ENCODE measurements around the gene MYO1F.
"Not testable (repeated sequence)": the region's sequence is repeated elsewhere in the genome, so short reads cannot be mapped to it uniquely, and the experiment has no call there.

Gene MYO1F

DNA sequence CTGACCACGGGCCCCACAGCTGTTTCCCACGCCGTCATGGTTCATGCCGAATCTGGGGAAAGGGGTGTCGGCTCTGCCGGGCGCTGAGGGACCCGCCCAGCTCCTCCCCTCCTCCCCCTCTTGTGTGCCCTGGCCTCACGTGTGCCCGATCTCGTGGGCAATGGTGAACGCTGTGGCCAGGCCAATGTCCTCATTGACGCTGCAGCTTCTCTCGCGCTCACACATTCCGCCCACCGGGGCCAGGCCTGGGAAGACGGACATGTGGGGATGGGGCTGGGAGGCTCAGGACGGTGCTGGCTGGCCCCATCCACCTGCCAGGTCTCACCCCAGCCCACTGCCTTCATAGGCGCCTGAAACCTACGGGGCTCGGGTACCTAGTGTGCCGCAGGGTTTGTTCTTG is 18.9 kb upstream of the MYO1F start:
- no peak for DNase-seq

DNA sequence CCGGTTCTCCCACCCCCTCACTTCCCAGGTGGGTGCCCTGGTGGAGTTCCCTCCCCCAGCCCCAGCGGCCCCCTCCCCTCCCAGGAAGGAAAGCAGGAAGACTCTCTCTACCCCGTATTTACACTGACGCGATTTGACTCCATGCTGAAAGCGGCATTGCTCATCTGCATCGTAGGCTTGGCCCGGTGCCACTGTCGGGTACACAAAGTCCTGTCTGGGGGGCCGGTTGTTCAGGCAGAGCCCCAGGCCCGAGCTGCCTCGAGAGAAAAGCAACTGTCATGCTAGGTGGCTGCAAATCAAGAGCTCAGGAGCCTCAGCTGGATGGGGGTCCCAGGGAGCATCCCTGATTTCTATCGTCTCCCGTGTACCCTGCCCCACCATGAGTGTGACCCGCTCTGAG is 18.4 kb upstream of the MYO1F start:
- DNase-seq, result no peak

DNA sequence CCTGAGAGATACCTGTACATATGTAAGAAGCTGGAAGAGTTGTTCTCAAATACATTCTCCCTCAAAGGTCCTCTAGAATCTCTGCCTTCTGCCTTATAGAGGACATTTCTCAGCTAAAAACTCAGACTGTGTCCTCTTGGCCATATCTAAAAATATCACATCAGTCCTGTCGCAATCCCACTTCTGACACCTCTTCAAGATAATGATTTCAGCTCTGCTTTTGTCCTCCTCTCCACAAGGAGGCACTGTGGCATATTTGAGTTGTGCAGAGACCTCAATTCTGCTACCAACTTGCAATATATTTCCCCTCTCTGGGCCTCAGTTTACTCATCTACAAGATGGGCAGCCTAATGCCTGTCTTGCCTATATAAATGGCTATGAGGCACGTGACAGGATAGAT is 16.7 kb upstream of the MYO1F start:
- DNase-seq, result no peak

DNA sequence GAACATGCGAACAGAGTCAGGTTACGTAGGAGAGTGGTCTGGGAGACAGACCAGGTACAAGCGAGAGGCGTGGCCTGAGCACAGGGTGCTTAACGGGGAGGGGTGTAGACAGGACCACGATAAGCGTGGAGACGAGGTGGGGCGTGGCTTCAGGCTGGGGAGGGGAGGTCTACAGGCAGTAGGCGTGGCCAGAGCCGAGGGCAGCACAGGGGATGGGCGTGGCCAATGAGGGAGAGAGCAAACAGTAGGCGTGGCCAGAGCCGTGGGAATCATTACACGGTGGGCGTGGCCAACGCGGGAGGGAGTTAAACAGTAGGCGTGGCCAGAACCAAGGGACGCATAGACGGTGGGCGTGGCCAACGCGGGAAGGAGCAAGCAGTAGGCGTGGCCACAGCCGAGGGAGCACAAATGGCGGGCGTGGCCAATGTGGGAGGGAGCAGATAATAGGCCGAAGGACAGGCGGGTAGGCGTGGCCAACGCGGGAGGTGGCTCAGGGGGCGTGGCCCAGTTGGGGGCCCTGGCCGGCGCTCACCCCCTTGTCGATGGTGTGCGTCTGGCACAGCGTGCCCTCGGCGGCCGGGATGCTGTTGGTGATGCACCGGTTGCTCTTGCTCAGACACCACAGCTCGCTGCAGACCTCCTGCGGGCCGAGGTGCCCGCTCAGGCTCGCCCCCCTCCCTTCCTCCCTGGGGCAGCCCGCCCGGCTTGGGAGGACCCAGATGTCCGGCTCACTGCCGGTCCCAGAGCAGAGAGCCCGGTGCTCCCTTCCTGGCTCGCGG is 15.2 kb upstream of the MYO1F start:
- DNase-seq, result peak; percentile 97

DNA sequence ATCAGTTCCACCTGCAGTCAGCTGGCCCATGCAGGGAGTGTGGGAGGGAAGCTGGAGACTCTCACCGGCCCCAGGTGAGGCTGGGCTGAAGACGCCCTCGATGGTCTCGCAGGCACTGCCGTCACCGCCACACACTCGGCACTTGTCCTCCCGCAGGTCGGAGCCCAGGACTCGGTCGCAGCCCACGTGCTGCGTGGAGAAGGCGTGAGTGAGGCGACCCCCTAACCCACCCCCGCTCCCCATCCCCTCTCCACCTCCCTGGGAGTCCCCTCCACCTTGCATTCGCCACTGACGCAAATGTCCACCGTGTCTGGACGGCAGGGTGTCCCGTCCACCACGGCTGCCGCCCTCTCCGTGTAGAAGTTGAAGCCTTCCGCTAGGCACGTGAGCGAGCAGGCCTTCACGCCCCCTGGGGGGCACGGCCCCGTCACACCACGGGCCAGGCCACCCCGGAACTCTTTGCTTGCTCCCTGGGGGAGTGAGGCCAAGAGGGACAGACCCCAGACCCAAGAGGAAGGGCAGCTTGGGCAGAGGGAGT is 12.0 kb upstream of the MYO1F start:
- no peak for DNase-seq

DNA sequence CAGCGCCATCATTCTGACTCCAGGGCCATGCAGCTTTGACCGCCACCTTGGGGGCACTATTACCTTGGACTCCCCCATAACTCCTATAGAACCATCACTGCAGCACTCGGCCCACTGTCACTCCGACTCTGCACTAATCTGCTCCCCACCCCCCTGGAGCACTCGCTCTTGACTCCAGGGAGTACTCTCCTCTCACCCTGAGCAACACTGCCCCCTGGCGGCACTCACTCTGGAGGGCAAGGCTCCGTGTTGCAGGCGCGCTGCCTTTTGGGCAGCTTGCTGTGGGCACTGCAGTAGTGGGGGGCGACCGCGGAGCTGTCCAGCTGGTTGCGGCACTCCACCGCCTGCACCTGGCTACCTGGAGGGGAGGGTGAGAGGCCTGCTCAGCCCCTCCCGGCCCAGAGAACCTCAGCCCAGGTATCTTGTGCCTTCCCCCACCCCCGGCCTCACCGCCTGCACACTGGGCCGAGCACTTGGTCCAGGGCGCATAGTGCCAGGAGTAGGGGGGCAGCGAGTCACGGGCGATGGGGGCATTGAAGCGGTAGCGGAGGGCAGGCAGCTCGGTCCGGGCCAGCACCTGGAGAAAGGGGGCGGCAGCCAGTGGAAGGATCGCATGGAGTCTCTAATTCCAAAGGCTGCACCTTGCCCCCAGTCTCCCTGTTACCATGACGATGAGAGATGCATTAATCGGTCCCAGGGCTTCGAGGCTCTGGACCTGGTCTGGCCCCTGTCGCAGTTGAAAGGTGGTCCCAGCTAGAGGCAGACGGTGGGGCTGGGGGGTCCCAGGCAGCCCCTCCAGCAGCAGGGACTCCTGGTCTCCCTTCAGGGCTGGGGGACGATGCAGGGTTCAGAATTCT is 8.9 kb upstream of the MYO1F start:
- peak; percentile 64 for DNase-seq

DNA sequence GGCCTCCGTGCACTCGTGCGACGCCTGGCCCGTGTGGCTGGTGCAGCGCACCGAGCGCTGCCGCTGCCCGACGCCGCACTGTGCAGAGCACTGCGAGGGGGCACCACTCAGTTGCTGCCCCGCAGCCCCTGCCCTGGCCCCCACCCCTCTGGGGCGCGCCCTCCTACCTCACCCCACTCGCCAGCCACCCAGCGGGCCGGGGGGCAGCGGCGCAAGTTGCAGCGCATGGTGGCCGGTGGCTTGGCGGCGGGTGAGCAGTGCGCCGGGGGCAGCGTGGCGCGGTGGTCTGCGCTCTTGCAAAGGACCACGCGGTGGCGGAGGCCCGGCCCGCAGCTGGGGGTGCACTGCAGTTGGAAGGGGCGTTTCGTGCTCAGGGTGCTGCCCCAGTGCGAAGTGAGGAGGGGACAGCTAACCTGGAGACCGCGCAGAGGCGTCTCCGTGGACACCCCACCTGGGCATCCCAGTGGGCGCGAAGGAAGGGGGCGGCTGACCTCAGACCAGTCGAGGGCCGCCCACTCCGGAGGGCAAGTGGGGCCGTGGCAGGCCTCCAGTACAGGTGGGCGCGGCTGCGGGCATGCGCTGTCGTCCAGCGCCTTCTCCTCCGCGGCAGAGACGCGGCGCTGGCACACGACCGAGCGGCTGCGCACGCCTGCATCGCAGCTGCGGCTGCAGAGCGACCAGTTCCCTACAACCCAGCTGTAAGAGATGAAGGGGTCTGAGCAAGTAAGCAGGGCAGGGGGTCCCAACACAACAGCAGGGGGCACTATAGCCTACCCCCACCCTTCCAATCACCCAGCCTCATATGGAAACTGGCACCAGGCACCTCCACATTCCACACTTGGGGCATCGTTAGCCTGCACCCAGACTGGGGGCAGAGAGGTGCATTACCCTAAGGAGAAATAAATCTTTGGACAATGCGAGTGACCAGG is 8.0 kb upstream of the MYO1F start:
- no peak for DNase-seq

DNA sequence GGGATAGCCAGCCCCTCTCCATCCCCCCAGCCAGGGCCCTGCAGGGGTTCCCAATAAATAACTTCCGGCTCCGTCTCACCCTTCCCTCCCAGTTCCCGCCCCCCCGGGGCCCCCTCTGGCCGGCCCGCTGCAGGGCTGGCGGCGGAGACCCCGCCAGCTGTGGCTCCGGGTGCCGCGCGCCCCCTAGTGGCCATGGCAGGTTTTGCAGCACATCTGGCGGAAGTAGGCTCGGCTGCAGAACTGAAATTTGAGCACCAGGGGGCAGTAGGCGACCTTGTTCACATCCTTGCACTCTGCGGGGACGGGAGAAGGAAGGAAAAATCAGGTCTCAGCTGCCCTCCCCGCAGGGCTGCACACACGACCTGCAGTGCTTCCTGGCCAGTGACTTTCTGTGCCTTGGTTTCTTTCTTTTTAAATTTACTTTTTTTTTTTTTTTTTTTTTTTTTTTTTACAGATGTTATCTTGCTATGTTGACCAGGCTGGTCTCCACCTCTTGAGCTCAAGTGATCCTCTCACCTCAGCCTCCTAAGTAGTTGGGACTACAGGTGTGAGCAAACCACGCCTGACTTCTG is 3.6 kb upstream of the MYO1F start:
- DNase-seq, result peak; percentile 79

DNA sequence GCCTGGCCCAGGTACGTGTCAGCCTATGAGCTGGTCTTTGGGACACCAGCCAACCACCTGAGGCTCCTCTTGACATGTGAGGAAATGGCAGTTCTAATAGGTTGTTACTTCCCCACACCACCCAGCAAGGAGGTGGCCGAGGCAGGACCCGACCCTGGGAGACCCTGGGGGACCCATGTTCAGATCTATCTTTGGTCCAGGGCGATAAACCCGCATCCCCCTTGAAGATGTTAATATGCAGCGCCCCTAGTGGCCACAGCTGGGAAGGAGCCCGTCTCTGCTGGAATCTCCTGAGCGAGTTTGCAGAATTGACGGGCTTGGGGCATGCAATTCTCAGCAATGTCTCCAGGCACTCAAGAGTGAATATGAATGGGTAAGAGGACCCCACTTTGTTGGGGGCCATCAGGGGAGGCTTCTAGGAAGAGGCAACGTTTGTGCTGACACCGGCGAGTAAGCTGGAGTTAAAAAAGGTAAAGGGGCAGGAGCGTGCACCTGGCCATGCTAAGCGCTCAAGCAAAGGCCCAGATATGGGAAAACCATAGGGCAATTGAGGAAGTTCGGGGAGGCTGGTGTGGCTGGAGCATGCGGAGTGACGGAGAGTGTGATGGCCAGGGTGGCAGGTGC is 1.5 kb upstream of the MYO1F start:
- DNase-seq, result peak; percentile 76

DNA sequence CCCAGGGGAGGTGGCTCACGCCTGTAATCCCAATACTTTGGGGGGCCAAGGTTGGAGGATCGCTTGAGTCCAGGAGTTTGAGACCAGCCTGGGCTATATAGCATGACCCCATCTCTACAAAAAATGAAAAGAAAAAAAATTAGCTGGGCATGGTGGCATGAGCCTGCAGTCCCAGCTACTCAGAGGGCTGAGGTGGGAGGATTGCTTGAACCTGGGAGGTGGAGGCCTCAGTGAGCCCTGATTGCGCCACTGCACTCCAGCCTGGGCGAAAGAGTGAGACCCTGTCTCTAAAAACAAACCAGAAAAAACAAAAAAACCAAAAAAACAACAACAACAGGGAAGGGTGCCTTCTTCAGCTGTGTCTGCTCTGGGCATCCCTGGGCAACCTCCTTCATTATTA is 499 bp upstream of the MYO1F start:
- no peak for DNase-seq

DNA sequence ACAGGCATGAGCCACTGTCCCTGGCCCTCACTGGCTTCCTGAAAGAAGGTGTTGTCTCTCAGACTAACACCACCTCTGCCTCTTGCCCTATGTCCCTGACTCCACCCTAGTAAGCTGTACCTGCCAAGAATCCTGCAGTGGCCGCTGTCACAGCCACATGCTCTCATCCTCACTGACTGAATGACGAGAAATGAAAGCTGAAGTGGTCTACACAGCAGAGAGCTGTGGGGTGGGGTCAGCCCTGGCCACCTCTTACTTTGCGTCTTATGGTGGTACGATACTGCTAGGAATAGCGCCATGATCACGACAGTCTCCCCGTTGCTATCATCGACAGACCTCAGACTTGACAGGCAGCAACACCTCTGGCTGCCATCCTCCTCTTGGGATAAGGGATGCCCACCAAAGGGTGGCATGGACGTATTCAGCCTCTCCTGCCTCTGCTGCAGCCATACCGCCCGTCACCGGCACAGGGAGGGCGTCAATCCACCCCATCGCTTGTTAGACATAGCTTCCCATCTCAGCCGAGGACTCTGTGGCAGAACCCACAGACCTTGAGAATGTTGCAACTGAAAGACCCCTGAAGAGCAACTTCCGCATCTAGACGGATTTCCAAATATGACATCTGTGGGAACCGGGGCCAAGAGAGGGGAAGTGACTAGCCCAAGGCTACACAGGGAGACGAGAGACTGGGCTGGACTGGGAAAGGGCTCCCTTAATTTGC is 809 bp downstream of the MYO1F start:
- peak; percentile 29 for DNase-seq

DNA sequence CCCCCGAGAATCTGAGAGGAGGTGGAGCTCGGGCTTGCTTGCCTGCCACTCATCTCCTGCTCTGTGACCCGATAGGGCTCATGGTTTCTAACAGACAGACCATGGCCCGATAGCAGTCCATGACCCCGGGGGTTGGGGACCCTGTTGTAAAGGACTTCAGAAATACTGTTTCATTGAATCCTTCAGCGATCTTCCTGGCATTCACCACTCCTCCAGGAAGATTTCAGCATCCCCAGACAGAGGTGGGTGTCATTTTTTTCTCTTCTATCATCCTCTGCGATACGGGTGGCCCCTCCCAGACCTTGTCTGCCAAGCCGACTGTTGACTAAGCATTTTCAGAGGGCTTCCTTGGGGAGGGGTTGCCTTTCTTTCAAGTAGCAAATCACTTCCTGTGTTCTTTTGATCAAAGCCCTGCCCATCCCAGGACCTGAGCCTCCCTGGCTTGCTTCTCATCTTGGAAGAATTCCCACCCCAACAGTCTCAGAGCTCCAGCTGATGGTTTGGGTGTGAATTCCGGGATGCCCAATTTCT is 1.7 kb downstream of the MYO1F start:
- peak; percentile 61 for DNase-seq

DNA sequence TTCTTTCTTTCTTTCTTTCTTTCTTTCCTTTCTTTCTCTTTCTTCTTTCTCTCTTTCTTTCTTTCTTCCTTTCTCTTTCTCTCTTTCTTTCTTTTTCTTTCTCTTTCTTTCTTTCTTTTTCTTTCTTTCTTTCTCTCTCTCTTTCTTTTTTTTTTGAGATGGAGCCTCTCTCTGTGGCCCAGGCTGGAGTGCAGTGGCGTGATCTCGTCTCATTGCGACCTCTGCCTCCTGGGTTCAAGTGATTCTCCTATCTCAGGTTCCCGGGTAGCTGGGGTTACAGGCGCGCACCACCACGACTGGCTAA is 2.7 kb downstream of the MYO1F start:
- DNase-seq, result not testable (repeated sequence)

DNA sequence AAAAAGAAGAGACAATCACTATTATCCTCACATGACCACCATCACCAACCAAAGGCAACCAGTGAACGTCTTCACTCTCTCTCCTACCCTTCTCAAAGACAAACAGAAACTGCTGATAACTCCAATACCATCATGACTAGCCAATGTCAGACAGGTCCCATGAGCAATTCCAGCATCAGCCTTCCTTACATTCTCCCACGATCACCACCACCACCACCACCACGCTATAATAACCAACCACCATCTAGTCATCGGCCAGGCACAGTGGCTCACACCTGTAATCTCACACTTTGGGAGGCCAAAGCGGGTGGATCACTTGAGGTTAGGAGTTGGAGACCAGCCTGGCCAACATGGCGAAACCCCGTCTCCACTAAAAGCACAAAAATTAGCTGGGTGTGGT is 3.9 kb downstream of the MYO1F start:
- DNase-seq, result no peak

DNA sequence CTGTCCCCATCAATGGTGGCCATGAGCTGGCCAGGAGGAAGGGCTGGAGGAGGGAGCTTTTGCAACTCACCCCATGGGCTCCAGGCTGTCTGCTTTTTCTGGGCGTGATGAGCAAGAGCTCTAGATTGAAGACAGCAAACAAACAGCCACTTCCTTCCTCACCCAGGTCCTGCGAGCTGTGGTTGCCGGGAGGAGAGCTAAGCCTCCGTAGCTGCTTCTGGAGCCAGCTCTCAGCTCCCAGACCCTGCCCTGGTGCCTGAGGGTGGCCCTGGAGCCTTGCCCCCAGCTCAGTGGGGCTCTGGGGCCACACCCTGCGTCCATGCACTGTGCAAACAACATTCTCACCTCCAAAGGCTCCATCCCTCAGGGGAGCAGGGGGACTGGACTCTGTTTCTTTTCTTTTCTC is 6.2 kb downstream of the MYO1F start:
- peak; percentile 46 for DNase-seq

DNA sequence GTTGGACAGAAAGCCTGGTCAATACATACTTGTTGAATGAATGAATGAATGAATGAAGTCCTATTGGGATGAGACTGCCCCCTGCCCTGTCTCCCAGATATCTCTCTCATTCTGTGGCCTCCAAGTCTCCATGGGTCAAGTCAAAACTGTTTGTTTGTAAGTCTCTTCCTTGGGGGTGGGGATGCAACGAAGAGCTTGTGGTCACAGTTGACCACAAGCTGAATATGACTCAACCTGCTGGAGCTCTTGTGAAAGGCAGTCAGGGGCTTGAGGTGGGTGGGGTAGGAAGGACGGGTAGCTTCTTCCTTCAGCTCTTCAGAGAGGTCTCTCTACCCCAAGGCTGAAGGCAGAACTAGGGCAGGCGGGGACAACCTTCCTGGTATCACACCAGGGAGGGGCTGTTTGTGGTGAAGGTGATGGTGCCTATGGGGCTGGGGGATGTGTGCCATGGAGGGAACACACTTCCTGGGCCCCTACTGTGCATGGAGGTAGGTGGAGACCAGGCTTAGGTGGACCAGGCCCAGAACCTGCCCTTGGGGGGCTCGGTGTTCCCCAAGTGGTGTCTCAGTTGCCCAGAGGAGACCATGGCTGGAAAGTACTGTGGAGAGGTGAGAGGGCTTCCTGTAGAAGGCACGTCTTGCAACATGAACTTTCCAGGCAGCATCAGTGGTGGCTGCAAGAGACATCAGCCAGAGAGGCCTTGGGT is 8.0 kb downstream of the MYO1F start:
- peak; percentile 89 for DNase-seq

DNA sequence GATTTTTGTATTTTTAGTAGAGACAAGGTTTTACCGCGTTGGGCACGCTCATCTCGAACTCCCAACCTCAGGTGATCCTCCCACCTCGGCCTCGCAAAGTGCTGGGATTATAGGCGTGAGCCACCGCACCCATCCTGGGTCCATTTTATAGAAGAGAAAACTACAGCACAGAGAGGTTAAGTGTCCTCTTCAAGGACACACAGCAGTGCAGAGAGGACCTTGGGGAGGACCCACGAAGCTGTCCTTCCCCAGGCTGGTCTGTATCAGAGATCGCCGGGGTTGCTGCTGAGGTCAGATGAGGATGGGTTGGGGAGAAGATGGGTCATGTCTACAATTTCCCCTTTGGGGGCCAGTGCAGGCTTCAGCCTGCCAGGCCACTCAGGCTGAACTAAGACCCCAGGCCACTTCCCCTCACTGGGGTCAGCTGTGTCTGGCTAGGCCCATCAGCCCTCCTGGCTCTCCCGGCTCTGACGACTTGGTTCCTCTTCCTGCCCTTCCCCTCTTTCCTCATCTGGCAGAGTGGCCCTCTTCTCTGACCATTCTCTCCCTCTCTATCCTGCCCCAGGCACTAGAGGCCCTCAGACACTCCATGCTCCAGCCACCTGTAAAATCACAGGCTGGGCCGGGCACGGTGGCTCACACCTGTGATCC is 9.6 kb downstream of the MYO1F start:
- no peak for DNase-seq

DNA sequence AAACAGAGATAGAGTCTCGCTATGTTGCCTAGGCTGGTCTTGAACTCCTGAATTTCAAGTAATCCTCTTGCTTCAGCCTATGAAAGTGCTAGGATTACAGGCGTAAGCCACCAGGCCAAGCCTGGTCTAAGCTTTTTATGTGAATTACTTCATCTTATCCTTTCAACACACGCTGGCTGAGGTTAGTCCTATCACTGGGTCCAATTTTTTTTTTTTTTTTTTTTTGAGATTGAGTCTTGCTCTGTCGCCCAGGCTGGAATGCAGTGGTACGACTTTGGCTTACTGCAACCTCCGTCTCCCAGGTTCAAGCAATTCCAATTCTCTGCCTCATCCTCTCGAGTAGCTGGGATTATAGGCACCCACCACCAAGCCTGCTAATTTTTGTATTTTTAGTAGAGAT is 10.4 kb downstream of the MYO1F start:
- peak; percentile 38 for DNase-seq

DNA sequence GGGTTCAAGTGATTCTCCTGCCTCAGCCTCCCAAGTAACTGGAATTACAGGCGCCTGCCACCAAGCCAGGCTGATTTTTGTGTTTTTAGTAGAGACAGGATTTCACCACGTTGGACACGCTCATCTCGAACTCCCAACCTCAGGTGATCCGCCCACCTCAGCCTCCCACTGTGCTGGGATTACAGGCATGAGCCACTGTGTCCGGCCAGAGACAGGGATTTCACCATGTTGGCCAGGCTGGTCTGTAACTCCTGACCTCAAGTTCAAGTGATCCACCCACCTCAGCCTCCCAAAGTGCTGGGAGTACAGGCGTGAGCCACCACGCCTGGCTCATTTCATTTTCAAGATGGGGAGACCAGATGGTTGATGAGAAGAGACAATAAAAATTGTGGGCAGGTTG is 12.4 kb downstream of the MYO1F start:
- not testable (repeated sequence) for DNase-seq
